HEK293 (cell line): Measurements from ENCODE around the gene ZNF816.

Experiments used
- CTCF ChIA-PET: fragments of 350-600 bp; formaldehyde crosslinking; extraction: SDS; loops from one replicate; lab custom pipeline; 2021; ENCODE audit warnings: antibody characterized with exemption; lab: Yijun Ruan, JAX
- POLR2A ChIA-PET: fragments of 300-600 bp; formaldehyde crosslinking; extraction: SDS; loops from one replicate; lab custom pipeline; 2020; ENCODE audit warnings: antibody characterized with exemption, inconsistent platforms; lab: Yijun Ruan, JAX
- H3K27ac ChIP-seq: fragments of 200-500 bp; sonication (Bioruptor generic); 2 replicates; pipeline ENCODE4 v1.5.1; 2014; ENCODE audit warnings: low read depth, low read length, control low read depth, inconsistent platforms; ENCODE audit errors: extremely low read depth
- H3K36me3 ChIP-seq, 2 experiments: fragments of 200-500 bp in 1 of 2; sonication (Bioruptor generic) in 1 of 2; 1 replicate in 1 of 2; 2 replicates in 1 of 2; pipeline ENCODE4 v1.5.1; 2014 to 2017; ENCODE audit warnings: inconsistent platforms in 2 of 2, low read length in 2 of 2; ENCODE audit not compliant: control insufficient read depth in 2 of 2, insufficient read depth in 1 of 2
- H3K4me1 ChIP-seq: fragments of 200-500 bp; sonication (Bioruptor generic); 2 replicates; pipeline ENCODE4 v1.5.1; 2014; ENCODE audit warnings: mild to moderate bottlenecking, low read length, inconsistent platforms; ENCODE audit not compliant: control insufficient read depth, insufficient read depth
- H3K4me3 ChIP-seq: 2 replicates; pipeline ENCODE4 v1.5.1; 2011; ENCODE audit warnings: low read depth, mild to moderate bottlenecking, control low read depth, low read length, moderate library complexity
- H3K9me3 ChIP-seq: fragments of 200-500 bp; sonication (Bioruptor generic); 2 replicates; pipeline ENCODE4 v1.5.1; 2014; ENCODE audit warnings: low read depth, low read length, inconsistent platforms; ENCODE audit not compliant: control insufficient read depth, insufficient read depth
- BCL11B ChIP-seq: fragments of 450-650 bp; formaldehyde crosslinking; IDR thresholded peaks from 2 replicates; pipeline ENCODE4 v1.5.1; 2016; ENCODE audit warnings: low read depth, missing biosample characterization, missing genetic modification characterization
- HOXD13 ChIP-seq: sonication (generic); formaldehyde crosslinking; IDR thresholded peaks from 2 replicates; pipeline ENCODE4 v1.8.0; 2022; ENCODE audit warnings: missing genetic modification reagents, borderline replicate concordance
- OVOL3 ChIP-seq: fragments of 450-650 bp; formaldehyde crosslinking; IDR thresholded peaks from 2 replicates; pipeline ENCODE4 v1.5.1; 2016; ENCODE audit warnings: missing biosample characterization, missing genetic modification characterization
- PRDM10 ChIP-seq: fragments of 450-650 bp; formaldehyde crosslinking; IDR thresholded peaks from 2 replicates; pipeline ENCODE4 v1.5.1; 2016; ENCODE audit warnings: missing biosample characterization, missing genetic modification characterization
- YY1 ChIP-seq: fragments of 450-650 bp; formaldehyde crosslinking; IDR thresholded peaks from 2 replicates; pipeline ENCODE4 v1.5.1; 2018; ENCODE audit warnings: missing biosample characterization, missing genetic modification characterization
- ZBTB1 ChIP-seq: fragments of 450-650 bp; formaldehyde crosslinking; IDR thresholded peaks from 2 replicates; pipeline ENCODE4 v1.5.1; 2016; ENCODE audit warnings: missing biosample characterization, missing genetic modification characterization
- ZNF114 ChIP-seq: fragments of 450-650 bp; formaldehyde crosslinking; IDR thresholded peaks from 2 replicates; pipeline ENCODE4 v1.5.0; 2017; ENCODE audit warnings: missing biosample characterization, missing genetic modification characterization
- ZNF138 ChIP-seq: fragments of 450-650 bp; formaldehyde crosslinking; IDR thresholded peaks from 2 replicates; pipeline ENCODE4 v1.5.1; 2016; ENCODE audit warnings: missing biosample characterization, missing genetic modification characterization, borderline replicate concordance
- ZNF155 ChIP-seq: fragments of 450-650 bp; formaldehyde crosslinking; IDR thresholded peaks from 2 replicates; pipeline ENCODE4 v1.5.1; 2016; ENCODE audit warnings: missing biosample characterization, missing genetic modification characterization
- ZNF157 ChIP-seq: fragments of 450-650 bp; formaldehyde crosslinking; IDR thresholded peaks from 2 replicates; pipeline ENCODE4 v1.5.1; 2016; ENCODE audit warnings: missing biosample characterization, missing genetic modification characterization
- ZNF366 ChIP-seq: fragments of 450-650 bp; formaldehyde crosslinking; conservative IDR thresholded peaks from 2 replicates; pipeline ENCODE4 v1.5.1; 2016; ENCODE audit warnings: missing biosample characterization, missing genetic modification characterization
- ZNF398 ChIP-seq: fragments of 450-650 bp; formaldehyde crosslinking; IDR thresholded peaks from 2 replicates; pipeline ENCODE4 v1.5.1; 2017; ENCODE audit warnings: missing biosample characterization, missing genetic modification characterization
- ZNF404 ChIP-seq: fragments of 450-650 bp; formaldehyde crosslinking; IDR thresholded peaks from 2 replicates; pipeline ENCODE4 v1.5.1; 2017; ENCODE audit warnings: missing biosample characterization, missing genetic modification characterization
- ZNF488 ChIP-seq: fragments of 450-650 bp; formaldehyde crosslinking; IDR thresholded peaks from 2 replicates; pipeline ENCODE4 v1.5.1; 2016; ENCODE audit warnings: missing biosample characterization, missing genetic modification characterization
- ZNF600 ChIP-seq: fragments of 450-650 bp; formaldehyde crosslinking; IDR thresholded peaks from 2 replicates; pipeline ENCODE4 v1.5.1; 2016; ENCODE audit warnings: missing biosample characterization, missing genetic modification characterization
- ZNF621 ChIP-seq: fragments of 450-650 bp; formaldehyde crosslinking; IDR thresholded peaks from 2 replicates; pipeline ENCODE4 v1.5.1; 2017; ENCODE audit warnings: missing biosample characterization, missing genetic modification characterization
- ZNF704 ChIP-seq: fragments of 450-650 bp; formaldehyde crosslinking; IDR thresholded peaks from 2 replicates; pipeline ENCODE4 v1.5.1; 2016; ENCODE audit warnings: missing biosample characterization, missing genetic modification characterization
- ZNF707 ChIP-seq: fragments of 450-650 bp; formaldehyde crosslinking; IDR thresholded peaks from 2 replicates; pipeline ENCODE4 v1.5.1; 2016; ENCODE audit warnings: missing biosample characterization, missing genetic modification characterization
- ZNF830 ChIP-seq: fragments of 450-650 bp; IDR thresholded peaks from 2 replicates; pipeline ENCODE4 v1.5.0; 2018; ENCODE audit warnings: missing biosample characterization, missing genetic modification characterization, low read depth, mild to moderate bottlenecking, moderate library complexity
- ZNF843 ChIP-seq: fragments of 450-650 bp; formaldehyde crosslinking; IDR thresholded peaks from 2 replicates; pipeline ENCODE4 v1.5.1; 2016; ENCODE audit warnings: missing biosample characterization, missing genetic modification characterization
- ZSCAN30 ChIP-seq: fragments of 450-650 bp; IDR thresholded peaks from 2 replicates; pipeline ENCODE4 v1.5.1; 2018; ENCODE audit warnings: missing biosample characterization, mild to moderate bottlenecking, missing genetic modification characterization, moderate library complexity
- ZXDB ChIP-seq: fragments of 450-650 bp; formaldehyde crosslinking; IDR thresholded peaks from 2 replicates; pipeline ENCODE4 v1.5.1; 2016; ENCODE audit warnings: missing biosample characterization, missing genetic modification characterization

Gene ZNF816

GRCh38 chr19:52991484-52991883 is 28.8 kb upstream of the ZNF816 start (continued):
- no peak for TF ChIP-seq PRDM10 (tag by site-specific recombination)
- TF ChIP-seq ZNF404 (tag by site-specific recombination) = no peak

- CTCF ChIA-PET = interaction anchor here (0.6 kb wide), 1 partner anchor 555 kb away, joined by 4 read pairs; no protein-coding TSS in a partner anchor
- Histone ChIP-seq H3K36me3 (no peaks in the 10 kb centered on the region), H3K4me1 (no peaks in the 10 kb centered on the region), H3K9me3 (no peaks in the 10 kb centered on the region), H3K27ac (no peak overlapping the region), H3K4me3 (no peak overlapping the region)
- POLR2A ChIA-PET = no interaction called here
- TF ChIP-seq ZNF843 = no peak
- TF ChIP-seq HOXD13 = no peak
- no peak for TF ChIP-seq PRDM10 (tag by site-specific recombination)
- TF ChIP-seq ZNF707 (tag by site-specific recombination) = no peak
- TF ChIP-seq OVOL3 (tag by site-specific recombination) = no peak
Observed at GRCh38 chr19:52990759-52991418, 28.2 kb upstream of the ZNF816 start.

GRCh38 chr19:52988506-52988905 is 25.8 kb upstream of the ZNF816 start:
- POLR2A ChIA-PET = interaction anchor here (1.0 kb wide), 1 partner anchor 799 kb away, joined by 3 read pairs; no protein-coding TSS in a partner anchor
- no peak for TF ChIP-seq BCL11B (tag by site-specific recombination)
- no peak for TF ChIP-seq ZBTB1 (tag by site-specific recombination)
- TF ChIP-seq ZNF621 (tag by site-specific recombination) = no peak
- no peak for TF ChIP-seq ZNF366 (tag by site-specific recombination)
- no peak for TF ChIP-seq ZSCAN30
- TF ChIP-seq ZNF488 (tag by site-specific recombination) = no peak
- TF ChIP-seq YY1 (tag by site-specific recombination) = no peak
- no peak for TF ChIP-seq ZNF704 (tag by site-specific recombination)
- TF ChIP-seq HOXD13 = no peak
- no peak for TF ChIP-seq ZNF398 (tag by site-specific recombination)
- no peak for TF ChIP-seq ZNF157 (tag by site-specific recombination)
- TF ChIP-seq ZNF114 (tag by site-specific recombination) = no peak
- no peak for TF ChIP-seq ZNF600 (tag by site-specific recombination)
- no peak for TF ChIP-seq ZNF138
- TF ChIP-seq ZNF830 = no peak
- no peak for TF ChIP-seq ZNF155 (tag by site-specific recombination)
- TF ChIP-seq ZXDB (tag by site-specific recombination) = no peak
- TF ChIP-seq ZNF404 (tag by site-specific recombination) = no peak

More at GRCh38 chr19:52988506-52988905, 25.8 kb upstream of the ZNF816 start:
- CTCF ChIA-PET = no interaction called here
- Histone ChIP-seq H3K4me1 (no peaks in the 10 kb centered on the region), H3K36me3 (no peaks in the 10 kb centered on the region), H3K4me3 (no peak overlapping the region), H3K27ac (no peak overlapping the region), H3K9me3 (no peaks in the 10 kb centered on the region)
